H9 (cell line): ENCODE data around the gene TMEM221. TPM values are rescaled to one million over a fixed set of nuclear protein-coding genes. Genes with fewer than 3 reads are reported as not detected.

ENCODE experiments used
- DNase-seq: peaks from one replicate; pipeline ENCODE4 v3.0.0-alpha.2; 2017
- H2AFZ ChIP-seq: one replicate; pipeline ENCODE4 v1.6.1; 2013; ENCODE audit warnings: mild to moderate bottlenecking, low read length, control low read depth, moderate library complexity
- H2AK5ac ChIP-seq: 2 replicates; pipeline ENCODE4 v1.6.1; 2013; ENCODE audit warnings: low read length, control low read depth, mixed read lengths; ENCODE audit not compliant: insufficient read length
- H2BK120ac ChIP-seq: one replicate; pipeline ENCODE4 v1.6.1; 2013; ENCODE audit warnings: low read depth, mild to moderate bottlenecking, low read length, control low read depth, inconsistent platforms; ENCODE audit not compliant: poor library complexity, severe bottlenecking
- H2BK12ac ChIP-seq: 2 replicates; pipeline ENCODE4 v1.6.1; 2013; ENCODE audit warnings: low read length, control low read depth, mixed read lengths, low read depth; ENCODE audit not compliant: insufficient read length
- H2BK15ac ChIP-seq: 2 replicates; pipeline ENCODE4 v1.6.1; 2013; ENCODE audit warnings: low read depth, low read length, control low read depth
- H2BK20ac ChIP-seq: one replicate; pipeline ENCODE4 v1.6.1; 2013; ENCODE audit warnings: low read depth, mild to moderate bottlenecking, low read length, control low read depth, inconsistent platforms; ENCODE audit not compliant: poor library complexity, severe bottlenecking
- H2BK5ac ChIP-seq: 2 replicates; pipeline ENCODE4 v1.6.1; 2013; ENCODE audit warnings: low read length, control low read depth, mixed read lengths; ENCODE audit not compliant: insufficient read length
- H3K14ac ChIP-seq: 2 replicates; pipeline ENCODE4 v1.6.1; 2013; ENCODE audit warnings: low read length, control low read depth; ENCODE audit not compliant: insufficient read depth
- H3K18ac ChIP-seq: 2 replicates; pipeline ENCODE4 v1.6.1; 2013; ENCODE audit warnings: low read depth, mild to moderate bottlenecking, mixed read lengths, low read length, control low read depth; ENCODE audit not compliant: insufficient read length
- H3K23ac ChIP-seq: 2 replicates; pipeline ENCODE4 v1.6.1; 2013; ENCODE audit warnings: low read length, control low read depth, mixed read lengths, low read depth; ENCODE audit not compliant: insufficient read length
- H3K23me2 ChIP-seq: 2 replicates; pipeline ENCODE4 v1.6.1; 2013; ENCODE audit warnings: low read depth, mild to moderate bottlenecking, mixed read lengths, low read length, control low read depth; ENCODE audit not compliant: insufficient read length, poor library complexity, severe bottlenecking
- H3K27ac ChIP-seq: 2 replicates; pipeline ENCODE4 v1.5.1; 2013; ENCODE audit warnings: low read length, control low read depth, mixed read lengths, low read depth; ENCODE audit not compliant: insufficient read length
- H3K27me3 ChIP-seq: 2 replicates; pipeline ENCODE4 v1.6.1; 2013; ENCODE audit warnings: low read length, control low read depth, inconsistent platforms; ENCODE audit not compliant: insufficient read depth
- H3K4ac ChIP-seq: 2 replicates; pipeline ENCODE4 v1.6.1; 2013; ENCODE audit warnings: low read depth, mild to moderate bottlenecking, control low read depth, inconsistent platforms, low read length, moderate library complexity
- H3K4me1 ChIP-seq: 2 replicates; pipeline ENCODE4 v1.6.1; 2013; ENCODE audit warnings: low read length, control low read depth, inconsistent platforms; ENCODE audit not compliant: insufficient read depth
- H3K4me2 ChIP-seq: 2 replicates; pipeline ENCODE4 v1.6.1; 2013; ENCODE audit warnings: low read length, control low read depth, mixed read lengths; ENCODE audit not compliant: insufficient read length, insufficient read depth
- H3K56ac ChIP-seq: 2 replicates; pipeline ENCODE4 v1.6.1; 2013; ENCODE audit warnings: low read depth, mild to moderate bottlenecking, mixed read lengths, low read length, control low read depth; ENCODE audit not compliant: insufficient read length
- H3K79me1 ChIP-seq: 2 replicates; pipeline ENCODE4 v1.6.1; 2013; ENCODE audit warnings: low read depth, mild to moderate bottlenecking, moderate library complexity, low read length, control low read depth, inconsistent platforms; ENCODE audit not compliant: insufficient read depth, poor library complexity, severe bottlenecking
- H3K79me2 ChIP-seq: 2 replicates; pipeline ENCODE4 v1.6.1; 2013; ENCODE audit warnings: low read length, control low read depth, inconsistent platforms; ENCODE audit not compliant: insufficient read depth
- H3K9ac ChIP-seq: 2 replicates; pipeline ENCODE4 v1.6.1; 2013; ENCODE audit warnings: low read length, control low read depth, mixed read lengths; ENCODE audit not compliant: insufficient read length; ENCODE audit errors: extremely low read depth
- H3K9me3 ChIP-seq: one replicate; pipeline ENCODE4 v1.6.1; 2013; ENCODE audit warnings: low read depth, low read length, inconsistent platforms; ENCODE audit not compliant: control insufficient read depth
- H3T11ph ChIP-seq: one replicate; pipeline ENCODE4 v1.6.1; 2013; ENCODE audit warnings: mild to moderate bottlenecking, low read length, control low read depth, inconsistent platforms
- H4K20me1 ChIP-seq: one replicate; pipeline ENCODE4 v1.6.1; 2013; ENCODE audit not compliant: control insufficient read depth, insufficient read length, insufficient read depth
- H4K5ac ChIP-seq: 2 replicates; pipeline ENCODE4 v1.6.1; 2013; ENCODE audit warnings: low read depth, mild to moderate bottlenecking, mixed read lengths, low read length, control low read depth; ENCODE audit not compliant: insufficient read length
- H4K8ac ChIP-seq: replicated peaks from 2 replicates; pipeline ENCODE4 v1.6.1; 2013; ENCODE audit warnings: low read length, control low read depth, mixed read lengths, low read depth; ENCODE audit not compliant: insufficient read length
- H4K91ac ChIP-seq: 2 replicates; pipeline ENCODE4 v1.6.1; 2013; ENCODE audit warnings: low read depth, mild to moderate bottlenecking, moderate library complexity, mixed read lengths, low read length, control low read depth; ENCODE audit not compliant: insufficient read length
- H3K27ac Mint-ChIP-seq, 3 experiments: 2 replicates in 2 of 3; 3 replicates in 1 of 3; pipeline ENCODE4 v1.8.0; 2020 to 2021; ENCODE audit warnings: mixed read lengths in 3 of 3, mild to moderate bottlenecking in 1 of 3, moderate library complexity in 1 of 3
- H3K27me3 Mint-ChIP-seq: 2 replicates; pipeline ENCODE4 v1.8.0; 2021; ENCODE audit warnings: low read depth, mild to moderate bottlenecking, moderate library complexity, mixed read lengths
- H3K36me3 Mint-ChIP-seq, 3 experiments: 2 replicates in 2 of 3; 3 replicates in 1 of 3; pipeline ENCODE4 v1.8.0; 2020 to 2021; ENCODE audit warnings: low read depth in 3 of 3, mixed read lengths in 3 of 3; ENCODE audit not compliant: insufficient read depth in 1 of 3
- H3K4me1 Mint-ChIP-seq, 2 experiments: 2 replicates each; pipeline ENCODE4 v1.8.0; 2020; ENCODE audit warnings: mixed read lengths in 2 of 2
- H3K4me3 Mint-ChIP-seq, 2 experiments: 2 replicates in 1 of 2; 3 replicates in 1 of 2; pipeline ENCODE4 v1.8.0; 2020 to 2021; ENCODE audit warnings: mild to moderate bottlenecking in 2 of 2, mixed read lengths in 2 of 2, moderate library complexity in 1 of 2
- H3K9me3 Mint-ChIP-seq, 2 experiments: 2 replicates in 1 of 2; 3 replicates in 1 of 2; pipeline ENCODE4 v1.8.0; 2020; ENCODE audit warnings: mild to moderate bottlenecking in 2 of 2, mixed read lengths in 2 of 2, moderate library complexity in 1 of 2
- CTCF ChIP-seq: fragments of 200-600 bp; sonication (generic); conservative IDR thresholded peaks from 3 replicates; pipeline ENCODE4 v1.8.0; 2021; ENCODE audit warnings: antibody characterized with exemption, mild to moderate bottlenecking
- WGBS: extraction: QIAGEN DNeasy Blood & Tissue Kit; methylation state at CpG from one replicate; pipeline ENCODE4 v1.1.7; 2013; ENCODE audit warnings: missing lambda C conversion rate, low lambda C conversion rate, mixed read lengths; ENCODE audit not compliant: insufficient read length; ENCODE audit errors: extremely low coverage; 5-methylcytosine and 5-hydroxymethylcytosine counted together
- total RNA-seq: library from RNA; stranded (reverse); gene quantifications from 2 replicates; pipeline ENCODE4 v1.2.1, GENCODE V29; 2021

TMEM221 gene
- total RNA-seq, 1 experiment from 2014 or later, result 1.4 TPM

- no peak overlapping the region for H3K4me2 ChIP-seq
- peaks cover 9% of the 10 kb centered on the region for H3K23me2 ChIP-seq
- H3K9ac ChIP-seq, result no peak overlapping the region
- Mint-ChIP-seq H3K9me3 (peaks cover 0 to 2% of the 10 kb centered on the region in 2 experiments; a peak in 1 of 5 replicates), H3K4me3 (no peak overlapping the region), H3K4me1 (peaks cover 14 to 27% of the 10 kb centered on the region in 2 experiments), H3K27ac (no peak overlapping the region), H3K36me3 (no peaks in the 10 kb centered on the region; a peak in 1 of 7 replicates), H3K27me3 (peaks cover 2% of the 10 kb centered on the region)
- no peak overlapping the region for H4K8ac ChIP-seq
- no peak overlapping the region for H3K14ac ChIP-seq
- H3K56ac ChIP-seq, result no peak overlapping the region
- no peaks in the 10 kb centered on the region for H4K20me1 ChIP-seq
- H3T11ph ChIP-seq, result no peak overlapping the region
- peaks cover 7% of the 10 kb centered on the region; the same call in 1 of the 2 replicates for H3K4me1 ChIP-seq
- no peak overlapping the region for H3K27ac ChIP-seq
- H2BK120ac ChIP-seq, result no peak overlapping the region
- H3K23ac ChIP-seq, result no peak overlapping the region
- no peaks in the 10 kb centered on the region for H3K79me2 ChIP-seq
- no peak overlapping the region for H2AFZ ChIP-seq
- H2BK15ac ChIP-seq, result no peak overlapping the region; the same call in 1 of the 2 replicates
- H3K18ac ChIP-seq, result no peak overlapping the region
- no peak for TF ChIP-seq CTCF
- H4K91ac ChIP-seq, result no peak overlapping the region
- H2BK12ac ChIP-seq, result no peak overlapping the region
- H3K4ac ChIP-seq, result no peak overlapping the region
- no peaks in the 10 kb centered on the region for H3K27me3 ChIP-seq
- no peak overlapping the region for H4K5ac ChIP-seq
- no peak for DNase-seq
- no peak overlapping the region for H2AK5ac ChIP-seq
- H2BK5ac ChIP-seq, result no peak overlapping the region
- no CpG with 5 or more reads among the region's 58 CpGs for WGBS
- no peak overlapping the region for H2BK20ac ChIP-seq
- H3K9me3 ChIP-seq, result no peaks in the 10 kb centered on the region
- no peaks in the 10 kb centered on the region for H3K79me1 ChIP-seq
Observed at GRCh38 chr19:17486545-17487240, 38.2 kb upstream of the TMEM221 start.
